ENCODE measurements around the gene FAR1.
"Not testable (repeated sequence)": the region's sequence is repeated elsewhere in the genome, so short reads cannot be mapped to it uniquely, and the experiment has no call there.

Gene FAR1

DNA sequence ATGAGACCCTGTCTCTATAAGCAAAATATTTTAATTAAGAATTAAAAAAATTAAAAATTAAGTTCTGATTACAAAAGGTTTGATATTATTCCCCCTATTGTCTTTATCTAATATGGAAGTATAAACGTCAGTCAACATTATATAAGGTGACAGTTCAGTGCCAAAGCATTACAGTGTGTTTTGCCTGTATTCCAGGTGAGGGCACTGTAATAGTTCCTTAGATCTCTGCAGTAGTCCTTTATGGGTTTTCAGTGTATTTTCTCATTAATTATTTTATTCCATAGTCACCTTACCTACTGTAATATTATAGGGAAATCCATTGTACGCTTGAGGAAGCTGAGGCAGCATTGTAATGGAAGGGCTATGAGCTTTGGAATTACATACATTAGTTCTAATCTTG lies 33.0 kb downstream of the FAR1 start:
- Mint-ChIP-seq H3K27ac (no peak overlapping the region), H3K27me3 (no peaks in the 10 kb centered on the region), H3K4me3 (no peak overlapping the region), H3K9me3 (no peaks in the 10 kb centered on the region), H3K36me3 (ENCODE audit: insufficient read depth) (peaks cover 33% of the 10 kb centered on the region), H3K4me1 (ENCODE audit: low read depth in 2 of 2) (peaks cover 2 to 4% of the 10 kb centered on the region in 2 donors)
- DNase-seq (no peak), ATAC-seq (replicated peaks) (no peak)

- H3K4me3 Mint-ChIP-seq = no peak overlapping the region
- H3K27ac Mint-ChIP-seq = no peak overlapping the region
- H3K9me3 Mint-ChIP-seq = no peaks in the 10 kb centered on the region
- ATAC-seq (replicated peaks) = no peak
- no peaks in the 10 kb centered on the region for H3K27me3 Mint-ChIP-seq
- peaks cover 2 to 4% of the 10 kb centered on the region in 2 donors for H3K4me1 Mint-ChIP-seq (ENCODE audit: low read depth in 2 of 2)
- no peak for DNase-seq
- H3K36me3 Mint-ChIP-seq (ENCODE audit: insufficient read depth) = peaks cover 28% of the 10 kb centered on the region
Measured at GRCh38 chr11:13702071-13702470, 33.6 kb downstream of the FAR1 start.

DNA sequence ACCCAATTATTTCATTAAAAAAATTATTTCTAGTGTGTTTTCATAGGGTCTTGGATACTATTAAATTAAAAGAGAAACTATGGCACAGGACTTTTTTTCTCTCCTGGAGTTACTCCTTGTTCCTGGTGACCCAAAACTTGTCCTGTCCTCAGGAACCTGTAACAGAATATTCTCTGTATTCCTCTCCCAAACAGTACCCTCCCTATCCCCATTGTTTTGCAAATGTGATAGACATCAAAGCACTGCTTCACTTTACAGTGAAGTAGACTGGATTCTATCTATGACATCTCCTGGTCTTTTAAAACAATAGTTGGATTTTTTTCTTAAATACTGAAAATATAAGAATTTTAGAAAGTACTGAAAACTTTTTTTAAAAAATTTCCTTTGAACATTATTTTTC lies 37.2 kb downstream of the FAR1 start:
- no peak overlapping the region for H3K27ac Mint-ChIP-seq
- no peaks in the 10 kb centered on the region for H3K4me1 Mint-ChIP-seq (ENCODE audit: low read depth in 2 of 2)
- DNase-seq (no peak), ATAC-seq (replicated peaks) (no peak)
- no peaks in the 10 kb centered on the region for H3K27me3 Mint-ChIP-seq
- peaks cover 40% of the 10 kb centered on the region for H3K36me3 Mint-ChIP-seq (ENCODE audit: insufficient read depth)
- H3K9me3 Mint-ChIP-seq = no peaks in the 10 kb centered on the region
- H3K4me3 Mint-ChIP-seq = no peak overlapping the region

DNA sequence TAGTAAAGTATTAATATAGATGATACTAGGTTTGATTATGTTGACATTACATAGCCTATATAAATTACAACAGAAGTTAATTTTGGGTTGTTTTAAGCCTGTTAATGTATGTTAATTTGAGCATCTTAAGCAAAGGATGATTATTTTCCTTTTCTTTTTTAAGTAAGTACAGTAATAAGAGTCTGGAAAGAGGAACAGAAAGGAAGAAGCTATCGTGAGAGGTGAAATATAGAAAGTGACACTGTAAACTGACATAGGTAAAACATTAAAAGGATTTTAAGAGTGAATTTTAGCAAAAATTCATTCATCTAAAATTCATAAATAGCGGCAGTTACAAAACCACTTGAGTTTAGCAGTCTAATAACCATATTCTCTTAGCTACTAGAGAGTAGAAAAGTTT lies 45.5 kb downstream of the FAR1 start:
- DNase-seq (no peak), ATAC-seq (replicated peaks) (no peak)
- no peaks in the 10 kb centered on the region for H3K9me3 Mint-ChIP-seq
- peaks cover 44% of the 10 kb centered on the region for H3K36me3 Mint-ChIP-seq (ENCODE audit: insufficient read depth)
- peaks cover 14 to 20% of the 10 kb centered on the region in 2 donors for H3K4me1 Mint-ChIP-seq (ENCODE audit: low read depth in 2 of 2)
- H3K27me3 Mint-ChIP-seq = no peaks in the 10 kb centered on the region
- no peak overlapping the region for H3K27ac Mint-ChIP-seq
- no peak overlapping the region for H3K4me3 Mint-ChIP-seq

- H3K36me3 Mint-ChIP-seq (ENCODE audit: insufficient read depth) = peaks cover 41% of the 10 kb centered on the region
Measured at GRCh38 chr11:13717331-13717730, 48.9 kb downstream of the FAR1 start.

DNA sequence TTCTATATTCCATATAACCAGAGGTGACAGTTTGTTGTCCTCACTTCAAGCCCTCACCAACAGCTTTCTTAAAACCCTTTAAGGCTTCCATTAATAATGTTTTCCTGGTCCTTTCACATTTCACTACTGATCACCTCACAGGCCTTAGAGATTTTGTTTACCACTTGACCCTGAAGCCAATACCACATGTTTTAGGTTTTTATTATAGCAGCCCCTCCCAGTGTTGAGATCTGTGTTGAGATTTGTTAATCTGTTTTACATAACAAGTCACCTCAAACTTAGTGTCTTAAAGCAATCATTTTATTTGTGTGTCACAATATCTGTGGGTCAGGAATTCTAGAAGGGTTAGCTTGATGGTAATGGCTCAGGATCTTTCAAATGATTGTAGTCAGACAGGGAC lies 49.9 kb downstream of the FAR1 start:
- H3K4me1 Mint-ChIP-seq (ENCODE audit: low read depth in 2 of 2) = peaks cover 14 to 20% of the 10 kb centered on the region in 2 donors
- no peaks in the 10 kb centered on the region for H3K27me3 Mint-ChIP-seq
- DNase-seq (no peak), ATAC-seq (replicated peaks) (peak; percentile 40)
- H3K9me3 Mint-ChIP-seq = no peaks in the 10 kb centered on the region
- peaks cover 48% of the 10 kb centered on the region for H3K36me3 Mint-ChIP-seq (ENCODE audit: insufficient read depth)
- no peak overlapping the region for H3K4me3 Mint-ChIP-seq
- peak overlapping the region in 1 of 2 donors; percentile 27 for H3K27ac Mint-ChIP-seq

More at GRCh38 chr11:13717331-13717730, 48.9 kb downstream of the FAR1 start:
- Mint-ChIP-seq H3K4me1 (ENCODE audit: low read depth in 2 of 2) (peaks cover 14 to 20% of the 10 kb centered on the region in 2 donors), H3K27ac (peak overlapping the region in 1 of 2 donors; percentile 32), H3K9me3 (no peaks in the 10 kb centered on the region), H3K27me3 (no peaks in the 10 kb centered on the region), H3K4me3 (no peak overlapping the region)
- DNase-seq = no peak
- ATAC-seq (replicated peaks) = no peak

DNA sequence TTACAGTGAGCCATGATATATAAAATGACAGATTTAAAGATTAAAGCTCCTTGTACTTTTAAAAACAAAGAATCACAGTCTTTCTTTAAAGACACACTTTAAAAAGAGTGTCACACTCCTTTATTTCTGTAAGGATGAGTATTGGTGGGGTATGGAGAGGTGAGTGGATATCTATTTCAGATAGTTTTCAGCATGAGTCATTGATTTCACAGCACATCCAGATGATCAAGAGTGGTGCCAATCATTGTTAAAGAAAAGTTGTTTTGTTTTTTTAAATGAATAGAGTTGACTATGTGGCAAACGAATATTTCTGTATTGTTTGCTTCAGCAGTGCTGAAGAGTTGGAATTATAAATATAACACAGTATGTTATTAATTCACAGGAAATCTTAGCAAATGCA lies 52.5 kb downstream of the FAR1 start:
- H3K4me3 Mint-ChIP-seq = no peak overlapping the region
- no peaks in the 10 kb centered on the region for H3K27me3 Mint-ChIP-seq
- ATAC-seq (replicated peaks) (no peak), DNase-seq (no peak)
- peaks cover 54% of the 10 kb centered on the region for H3K36me3 Mint-ChIP-seq (ENCODE audit: insufficient read depth)
- H3K4me1 Mint-ChIP-seq (ENCODE audit: low read depth in 2 of 2) = peaks cover 14 to 20% of the 10 kb centered on the region in 2 donors
- H3K9me3 Mint-ChIP-seq = no peaks in the 10 kb centered on the region
- H3K27ac Mint-ChIP-seq = peak overlapping the region in 1 of 2 donors; percentile 26

DNA sequence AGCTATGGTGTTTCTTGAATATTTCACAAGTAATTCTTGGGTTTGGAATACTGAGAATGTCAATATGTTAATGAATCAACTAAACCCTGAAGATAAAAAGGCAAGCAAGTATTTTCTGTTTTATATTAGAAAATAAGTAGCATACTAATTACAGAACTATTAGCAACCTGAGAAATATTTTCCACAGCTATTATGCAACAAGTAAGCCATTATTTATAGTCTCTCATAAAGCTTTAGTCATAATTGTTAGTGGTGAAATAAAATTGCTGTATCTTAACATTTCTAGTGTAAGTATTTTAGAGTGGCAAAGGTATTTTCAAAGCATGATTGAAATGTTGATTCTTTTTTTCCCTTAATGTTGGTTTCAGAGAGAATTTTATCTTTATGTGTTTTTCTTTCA lies 53.3 kb downstream of the FAR1 start:
- DNase-seq (no peak), ATAC-seq (replicated peaks) (no peak)
- Mint-ChIP-seq H3K4me3 (no peak overlapping the region), H3K9me3 (no peaks in the 10 kb centered on the region), H3K27ac (no peak overlapping the region), H3K36me3 (ENCODE audit: insufficient read depth) (peaks cover 56% of the 10 kb centered on the region), H3K27me3 (no peaks in the 10 kb centered on the region), H3K4me1 (ENCODE audit: low read depth in 2 of 2) (peaks cover 14 to 20% of the 10 kb centered on the region in 2 donors)

- ATAC-seq (replicated peaks) = no peak
- Mint-ChIP-seq H3K9me3 (no peaks in the 10 kb centered on the region), H3K4me1 (ENCODE audit: low read depth in 2 of 2) (no peaks in the 10 kb centered on the region), H3K36me3 (ENCODE audit: insufficient read depth) (peaks cover 69% of the 10 kb centered on the region), H3K4me3 (no peak overlapping the region), H3K27me3 (no peaks in the 10 kb centered on the region), H3K27ac (peak overlapping the region in 1 of 2 donors; percentile 36)
- DNase-seq = no peak
Measured at GRCh38 chr11:13726456-13726855, 58.0 kb downstream of the FAR1 start.

DNA sequence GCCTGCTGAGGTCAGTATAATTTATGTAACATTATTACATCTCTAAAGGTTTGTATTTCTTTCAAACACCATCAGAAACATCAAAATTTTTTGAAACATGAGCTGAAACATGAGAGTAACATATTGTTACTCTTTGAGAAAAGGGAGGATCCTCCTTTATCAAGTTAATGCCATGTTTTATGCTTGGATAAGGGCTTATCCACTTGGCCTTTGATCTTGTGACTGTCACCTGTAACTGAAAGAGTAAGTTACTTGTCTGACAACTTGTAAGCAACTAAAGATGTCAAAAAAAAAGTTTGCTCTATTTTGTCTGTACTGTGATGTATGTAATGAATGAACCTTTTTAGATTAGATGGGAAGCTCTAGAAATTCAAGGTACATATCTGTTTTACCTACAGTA lies 59.6 kb downstream of the FAR1 start:
- Mint-ChIP-seq H3K9me3 (no peaks in the 10 kb centered on the region), H3K4me3 (no peak overlapping the region), H3K4me1 (ENCODE audit: low read depth in 2 of 2) (no peaks in the 10 kb centered on the region), H3K27ac (no peak overlapping the region), H3K27me3 (no peaks in the 10 kb centered on the region), H3K36me3 (ENCODE audit: insufficient read depth) (peaks cover 56% of the 10 kb centered on the region)
- ATAC-seq (replicated peaks) = no peak
- no peak for DNase-seq

DNA sequence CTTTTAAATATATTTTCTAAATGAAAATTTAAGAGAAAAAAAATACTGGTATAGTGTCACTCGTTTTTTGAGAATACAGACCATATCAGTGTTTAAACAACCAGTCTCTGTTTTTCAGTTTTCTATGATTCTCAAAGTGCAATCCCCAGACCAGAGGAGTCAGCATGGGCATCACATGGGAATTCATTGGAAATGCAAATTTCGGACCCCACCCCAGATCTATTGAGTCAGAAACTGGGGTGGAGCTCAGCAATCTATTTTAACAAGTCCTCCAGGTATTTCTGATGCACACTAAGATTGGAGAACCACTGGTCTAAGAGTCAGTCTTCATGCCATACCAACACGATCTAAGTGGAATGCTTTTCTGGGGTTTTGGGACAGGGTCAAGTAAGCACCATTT lies 66.1 kb downstream of the FAR1 start:
- ATAC-seq (replicated peaks) (no peak), DNase-seq (no peak)
- H3K9me3 Mint-ChIP-seq = no peaks in the 10 kb centered on the region
- no peaks in the 10 kb centered on the region for H3K27me3 Mint-ChIP-seq
- H3K36me3 Mint-ChIP-seq (ENCODE audit: insufficient read depth) = peaks cover 6% of the 10 kb centered on the region
- no peak overlapping the region for H3K27ac Mint-ChIP-seq
- no peaks in the 10 kb centered on the region for H3K4me1 Mint-ChIP-seq (ENCODE audit: low read depth in 2 of 2)
- H3K4me3 Mint-ChIP-seq = no peak overlapping the region

DNA sequence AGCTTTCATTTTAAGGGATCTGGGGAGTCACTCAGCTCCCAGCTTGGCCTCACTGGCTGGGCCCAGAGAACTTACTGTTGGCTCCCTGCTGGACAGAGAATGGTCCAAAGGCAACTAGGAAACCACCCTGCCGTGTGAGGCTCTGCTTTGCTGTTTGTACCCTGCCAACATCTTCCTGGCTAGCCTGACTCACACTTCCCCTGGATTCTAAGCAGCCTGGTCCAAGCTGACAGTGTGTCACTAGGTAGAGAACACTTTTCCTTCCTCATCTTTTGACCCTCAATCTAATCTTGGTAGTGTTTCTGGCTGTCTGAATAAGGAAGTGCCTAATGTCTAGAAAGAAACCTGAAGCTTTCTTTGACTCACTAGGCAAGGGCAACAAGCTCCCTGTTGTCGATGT lies 76.7 kb downstream of the FAR1 start:
- H3K4me3 Mint-ChIP-seq = no peak overlapping the region
- H3K27me3 Mint-ChIP-seq = peaks cover 66 to 68% of the 10 kb centered on the region in 2 donors
- no peaks in the 10 kb centered on the region for H3K36me3 Mint-ChIP-seq (ENCODE audit: insufficient read depth)
- no peak overlapping the region for H3K27ac Mint-ChIP-seq
- H3K9me3 Mint-ChIP-seq = no peaks in the 10 kb centered on the region
- no peaks in the 10 kb centered on the region for H3K4me1 Mint-ChIP-seq (ENCODE audit: low read depth in 2 of 2)
- ATAC-seq (replicated peaks) = no peak
- DNase-seq = no peak

- ATAC-seq (replicated peaks) = not testable (repeated sequence)
Measured at GRCh38 chr11:13753316-13753715, 84.8 kb downstream of the FAR1 start.

GRCh38 chr11:13759050-13759449 lies 90.6 kb downstream of the FAR1 start:
- ATAC-seq (replicated peaks) (no peak), DNase-seq (no peak)
- H3K27me3 Mint-ChIP-seq = peaks cover under 1 to 4% of the 10 kb centered on the region in 2 donors
- H3K4me3 Mint-ChIP-seq = no peak overlapping the region
- H3K9me3 Mint-ChIP-seq = no peaks in the 10 kb centered on the region
- no peak overlapping the region for H3K27ac Mint-ChIP-seq
- H3K4me1 Mint-ChIP-seq (ENCODE audit: low read depth in 2 of 2) = no peaks in the 10 kb centered on the region
- H3K36me3 Mint-ChIP-seq (ENCODE audit: insufficient read depth) = no peaks in the 10 kb centered on the region

More at GRCh38 chr11:13753316-13753715, 84.8 kb downstream of the FAR1 start:
- H3K4me1 Mint-ChIP-seq (ENCODE audit: low read depth in 2 of 2); H3K36me3 Mint-ChIP-seq (ENCODE audit: insufficient read depth); H3K27ac Mint-ChIP-seq; H3K4me3 Mint-ChIP-seq; H3K9me3 Mint-ChIP-seq; DNase-seq: not testable (repeated sequence)
- H3K27me3 Mint-ChIP-seq = peaks cover 28 to 33% of the 10 kb centered on the region in 2 donors

DNA sequence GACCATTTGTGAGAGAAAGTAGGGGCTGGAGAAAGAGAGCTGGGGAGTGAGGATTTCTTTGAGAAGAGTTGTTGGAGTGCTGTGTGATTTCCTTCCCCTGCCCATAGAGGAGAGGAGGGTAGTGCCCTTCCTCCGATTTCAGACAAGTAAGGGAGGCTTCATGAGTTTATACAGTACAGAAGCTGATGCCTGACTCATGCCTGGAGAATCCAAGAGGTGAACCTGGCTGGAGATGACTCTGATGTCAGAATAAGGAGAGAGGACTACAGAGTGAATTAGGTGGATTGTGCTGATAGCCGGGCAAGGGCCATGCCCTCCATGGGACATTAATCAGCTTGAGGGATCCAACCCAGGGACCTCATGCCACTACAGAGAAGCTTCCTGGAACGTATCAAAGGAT lies 91.6 kb downstream of the FAR1 start:
- Mint-ChIP-seq H3K9me3 (no peaks in the 10 kb centered on the region), H3K4me1 (ENCODE audit: low read depth in 2 of 2) (no peaks in the 10 kb centered on the region), H3K4me3 (no peak overlapping the region), H3K27ac (no peak overlapping the region), H3K27me3 (peaks cover 8 to 11% of the 10 kb centered on the region in 2 donors), H3K36me3 (ENCODE audit: insufficient read depth) (no peaks in the 10 kb centered on the region)
- ATAC-seq (replicated peaks) (no peak), DNase-seq (no peak)

Measured in effector memory CD8-positive, alpha-beta T cell (primary cell).